C1 segment of cervical spinal cord (tissue), 14 donors: ENCODE data around the gene LRFN2.

Experiments
- DNase-seq, 14 donors: peaks; one replicate each; lab custom pipeline; 2025; lab: John Stamatoyannopoulos, UW

Gene LRFN2

DNA sequence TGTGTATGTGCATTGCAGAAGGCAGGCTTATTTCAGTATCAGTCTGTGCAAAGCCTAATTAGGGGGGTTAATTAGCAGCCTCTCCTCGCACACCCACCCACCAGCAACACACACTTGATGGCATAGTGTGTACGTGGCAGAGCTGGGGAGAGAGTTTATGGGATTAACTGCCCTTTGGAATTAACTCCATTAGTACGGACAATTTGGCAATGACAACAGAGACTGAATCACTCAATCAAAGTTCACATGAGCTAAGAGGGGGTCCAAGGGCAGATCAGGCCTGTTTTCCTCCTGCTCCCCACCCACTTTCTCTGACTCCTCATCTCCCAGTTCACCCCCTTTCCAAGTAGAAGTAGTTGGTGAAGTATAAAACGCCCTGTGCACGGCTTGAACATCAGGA lies 69.5 kb downstream of the LRFN2 start:
- no peak for DNase-seq

DNA sequence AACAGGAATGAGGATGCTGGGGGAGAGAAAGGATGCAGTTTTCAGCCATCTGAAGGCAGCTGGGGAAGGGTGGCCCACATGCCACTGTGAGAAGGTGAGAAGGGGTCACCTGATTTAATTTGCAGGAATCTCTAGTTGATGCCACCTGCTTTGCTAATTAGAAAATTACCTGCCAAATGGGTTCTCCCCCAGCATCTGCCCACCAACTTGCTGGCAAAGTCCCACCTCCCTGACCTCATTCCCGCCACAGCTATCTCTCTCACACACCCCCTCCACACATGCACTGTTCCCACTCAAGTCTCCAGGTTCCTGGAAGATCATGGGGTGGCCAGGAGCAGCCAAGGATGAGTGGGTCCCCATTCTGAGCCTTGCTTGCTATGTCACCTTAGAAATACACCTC lies 70.7 kb downstream of the LRFN2 start:
- no peak for DNase-seq

DNA sequence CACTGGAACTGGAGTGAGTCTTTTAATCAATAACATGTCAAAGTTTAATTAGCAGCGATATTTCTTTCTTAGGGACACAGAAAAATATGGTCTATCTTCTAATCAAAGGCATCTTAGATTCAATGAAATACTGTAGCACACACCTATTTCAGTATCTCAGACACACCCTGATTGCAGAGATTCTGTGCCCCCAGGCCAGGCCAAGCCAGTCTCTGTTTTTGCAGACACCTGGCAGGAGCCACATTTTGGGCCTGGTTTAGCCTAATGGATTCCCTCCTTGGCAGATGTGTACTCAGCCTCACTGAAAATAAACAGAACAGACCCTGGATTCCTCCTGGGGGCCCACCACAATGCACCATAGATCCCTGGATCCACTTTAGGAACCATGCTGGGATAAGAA lies 74.8 kb downstream of the LRFN2 start:
- no peak for DNase-seq

DNA sequence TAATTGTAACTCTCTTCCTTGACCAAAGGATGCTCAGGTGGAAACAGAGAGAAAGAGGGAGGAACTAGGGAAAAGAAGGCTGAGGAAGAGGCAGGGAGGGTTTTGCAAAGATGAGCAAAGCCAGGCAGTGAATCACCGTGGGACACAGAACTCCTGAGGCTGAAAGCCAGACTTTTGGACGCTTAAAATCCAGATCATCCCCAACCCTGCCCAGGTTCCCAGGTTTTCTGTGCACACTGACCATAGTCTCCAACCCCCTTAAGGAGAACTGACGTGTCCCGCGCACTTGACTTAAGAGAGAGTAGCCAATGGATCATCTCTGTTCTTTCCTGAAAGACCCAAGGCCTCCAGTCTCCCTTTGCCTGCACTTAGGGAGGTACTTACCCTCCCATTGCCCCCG lies 75.3 kb downstream of the LRFN2 start:
- DNase-seq, result no peak

DNA sequence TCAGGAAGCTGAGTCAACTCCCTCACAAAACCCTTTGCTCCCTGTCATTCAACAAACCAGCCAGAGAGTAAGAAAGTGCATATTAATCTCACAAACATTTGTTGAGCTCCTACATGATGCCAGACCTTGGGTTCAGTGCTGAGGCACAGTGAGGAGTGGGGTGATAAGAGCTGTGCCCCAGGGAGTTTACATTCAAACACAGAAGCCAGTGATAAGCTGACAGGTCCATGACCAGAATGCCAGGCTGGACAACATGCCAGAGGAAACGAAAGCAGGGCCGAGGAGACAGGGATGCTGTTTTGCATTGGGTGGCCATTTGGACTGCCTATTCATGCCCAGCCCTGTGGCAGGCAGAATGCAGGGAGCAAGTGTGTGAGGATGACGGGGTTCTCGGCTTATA lies 76.7 kb downstream of the LRFN2 start:
- peak in 1 of 14 donors; percentile 5 for DNase-seq

DNA sequence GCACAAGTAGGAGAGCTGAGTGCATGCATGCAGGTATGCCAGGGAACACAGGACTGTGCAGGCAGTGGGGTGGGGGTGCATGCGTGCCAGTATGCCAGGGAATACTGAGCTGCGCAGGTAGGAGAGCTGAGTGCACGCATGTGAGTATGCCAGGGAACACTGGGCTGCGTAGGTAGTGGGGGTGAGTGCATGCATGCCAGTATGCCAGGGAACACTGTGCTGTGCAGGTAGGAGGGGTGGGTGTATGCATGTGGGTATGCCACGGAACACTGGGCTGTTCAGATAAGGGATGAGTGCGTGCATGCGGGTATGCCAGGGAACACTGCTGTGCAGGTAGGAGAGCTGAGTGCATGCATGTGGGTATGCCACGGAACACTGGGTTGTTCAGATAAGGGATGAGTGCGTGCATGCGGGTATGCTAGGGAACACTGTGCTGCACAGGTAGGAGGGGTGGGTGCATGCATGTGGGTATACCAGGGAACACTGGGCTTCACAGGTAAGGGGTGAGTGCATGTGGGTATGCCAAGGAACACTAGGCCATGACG lies 77.4 kb downstream of the LRFN2 start:
- DNase-seq, result no peak

DNA sequence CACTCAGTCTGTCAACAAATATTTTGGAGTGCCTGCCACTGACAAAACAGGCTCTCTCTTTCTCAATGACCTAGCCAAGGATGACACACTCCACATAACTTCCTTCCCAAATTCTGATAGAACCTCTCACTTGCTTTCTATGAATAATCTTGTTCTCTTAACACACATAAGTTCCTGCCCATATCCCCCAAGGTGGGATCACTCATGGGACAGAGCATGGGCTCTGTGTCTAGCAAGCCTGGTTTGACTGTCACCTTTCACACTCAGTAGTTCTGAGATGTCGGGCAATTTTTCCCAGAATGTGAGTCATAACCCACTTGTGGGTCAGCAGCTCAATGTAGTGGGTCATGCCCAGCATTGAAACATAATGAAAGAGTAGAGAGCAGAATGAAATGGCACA lies 78.1 kb downstream of the LRFN2 start:
- DNase-seq, result no peak

GRCh38 chr6:40506954-40507353 lies 80.2 kb downstream of the LRFN2 start:
- DNase-seq, result no peak

- DNase-seq, result no peak
Measured at GRCh38 chr6:40505191-40505810, 81.9 kb downstream of the LRFN2 start.

DNA sequence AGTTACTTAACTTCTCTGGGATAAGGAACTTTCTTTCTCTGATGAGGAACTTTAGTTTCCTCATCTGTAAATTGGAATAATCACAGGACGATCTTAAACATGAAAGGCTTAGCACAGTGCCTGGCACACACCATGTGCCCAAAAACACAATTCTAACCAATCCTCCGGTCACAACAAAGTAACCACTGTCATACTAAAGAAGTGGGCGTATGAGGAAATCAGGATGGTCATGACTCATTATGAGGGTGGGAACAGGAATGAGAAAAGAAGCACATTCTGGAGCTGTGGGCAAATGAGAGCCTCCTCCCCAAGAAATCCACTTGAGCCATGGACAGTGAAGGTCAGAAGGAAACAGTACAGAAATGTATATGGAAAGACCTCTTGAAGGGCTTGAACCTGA lies 82.9 kb downstream of the LRFN2 start:
- no peak for DNase-seq

GRCh38 chr6:40500227-40500626 lies 86.9 kb downstream of the LRFN2 start:
- DNase-seq, result no peak

DNA sequence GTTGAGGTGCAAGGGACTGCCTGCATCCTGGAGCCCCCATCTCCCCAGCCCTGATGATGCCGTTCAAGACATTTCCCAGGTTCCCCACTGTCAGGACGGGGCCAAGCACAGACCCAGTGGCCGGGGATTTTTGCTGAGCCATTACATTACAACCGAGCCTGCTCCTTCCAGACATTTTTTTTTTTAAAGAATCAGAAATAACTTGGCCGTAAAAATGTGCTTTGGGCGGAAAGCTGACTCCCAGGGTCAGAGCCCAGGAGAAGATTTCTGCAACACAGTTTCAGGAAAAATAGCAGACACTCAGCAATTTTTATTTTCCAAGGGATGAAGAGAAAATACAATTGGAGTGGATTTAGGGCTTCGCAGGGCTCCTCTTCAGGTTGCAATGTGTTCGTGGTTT lies 87.9 kb downstream of the LRFN2 start:
- no peak for DNase-seq

DNA sequence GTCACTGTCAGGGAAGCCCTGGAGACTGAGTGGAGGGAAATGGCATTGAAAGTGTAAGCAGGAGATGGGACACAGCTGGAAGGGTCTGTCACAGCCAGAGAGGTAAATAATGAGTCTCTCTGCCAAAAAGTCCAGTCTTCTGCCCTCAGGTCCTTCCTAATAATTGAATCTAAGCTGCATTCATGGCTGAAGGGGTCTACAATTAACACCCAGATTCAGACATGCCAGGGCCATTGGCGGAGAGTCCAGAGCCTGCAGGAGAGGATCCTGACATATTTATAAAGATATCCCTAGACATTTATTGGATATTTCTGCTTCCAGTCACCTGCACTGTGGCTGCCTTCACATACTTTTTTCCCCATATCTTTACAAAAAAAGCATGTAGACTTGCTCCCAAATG lies 89.0 kb downstream of the LRFN2 start:
- no peak for DNase-seq

DNA sequence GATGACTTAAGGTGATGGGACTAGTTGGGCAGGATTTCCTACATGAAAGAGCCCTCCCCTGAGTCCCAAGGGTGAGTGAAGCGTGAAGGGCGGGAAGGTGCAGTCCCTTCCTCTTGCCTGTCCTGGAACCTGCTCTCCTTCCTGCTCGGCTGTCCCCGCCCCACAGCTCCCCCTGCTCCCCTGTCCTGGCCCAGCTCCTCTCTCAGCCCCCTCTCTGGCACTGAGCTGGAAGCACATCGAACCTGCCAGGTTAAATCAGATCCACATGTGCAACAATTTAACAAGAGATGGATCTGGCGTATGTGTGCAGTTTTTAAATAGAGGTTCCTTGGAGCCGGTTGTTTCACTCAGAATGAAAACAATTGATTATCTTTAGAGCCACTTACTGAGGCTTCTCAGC lies 95.0 kb downstream of the LRFN2 start:
- no peak for DNase-seq

- DNase-seq, result no peak
Measured at GRCh38 chr6:40490508-40490907, 96.7 kb downstream of the LRFN2 start.

- DNase-seq, result no peak
Measured at GRCh38 chr6:40489798-40490197, 97.4 kb downstream of the LRFN2 start.

DNA sequence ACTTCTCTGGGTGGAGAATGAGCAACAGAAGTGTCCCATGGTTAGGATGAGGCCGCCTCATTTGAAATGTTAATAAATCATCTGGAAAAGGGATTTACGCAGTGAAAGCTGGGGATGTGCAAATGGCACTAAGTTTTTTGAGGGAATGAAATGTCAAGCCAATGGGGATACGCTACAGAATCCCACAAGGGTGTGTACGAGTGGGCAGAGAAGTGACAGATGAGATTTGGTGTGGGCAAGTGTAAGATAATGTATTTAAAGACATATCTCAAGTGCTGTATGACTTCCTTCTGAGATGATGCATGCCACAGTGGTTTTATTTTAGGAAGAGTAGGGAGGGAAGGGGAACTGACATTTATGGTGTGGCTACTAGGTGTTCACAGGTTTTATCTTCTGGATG lies 100.6 kb downstream of the LRFN2 start:
- DNase-seq, result no peak

GRCh38 chr6:40485795-40486194 lies 101.4 kb downstream of the LRFN2 start:
- DNase-seq, result no peak

DNA sequence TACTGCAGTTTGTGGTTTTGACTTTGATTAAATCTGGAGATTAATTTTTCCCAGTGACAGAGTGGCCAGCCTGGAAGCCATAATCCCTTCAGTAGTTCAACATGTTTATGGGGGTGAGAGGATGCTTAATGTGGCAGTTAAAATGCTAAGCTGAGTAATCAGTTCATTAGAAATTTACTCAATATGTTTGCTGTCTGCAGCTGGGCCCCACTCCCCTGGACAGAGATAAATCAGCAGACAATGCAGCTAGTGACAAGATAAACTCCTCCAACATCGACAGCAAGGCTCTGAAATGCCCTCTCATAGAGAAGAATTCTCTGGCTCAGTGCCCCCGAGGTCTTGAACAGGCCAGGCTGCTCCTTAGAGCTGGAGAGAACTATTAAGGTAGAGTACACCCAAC lies 101.9 kb downstream of the LRFN2 start:
- DNase-seq, result no peak

DNA sequence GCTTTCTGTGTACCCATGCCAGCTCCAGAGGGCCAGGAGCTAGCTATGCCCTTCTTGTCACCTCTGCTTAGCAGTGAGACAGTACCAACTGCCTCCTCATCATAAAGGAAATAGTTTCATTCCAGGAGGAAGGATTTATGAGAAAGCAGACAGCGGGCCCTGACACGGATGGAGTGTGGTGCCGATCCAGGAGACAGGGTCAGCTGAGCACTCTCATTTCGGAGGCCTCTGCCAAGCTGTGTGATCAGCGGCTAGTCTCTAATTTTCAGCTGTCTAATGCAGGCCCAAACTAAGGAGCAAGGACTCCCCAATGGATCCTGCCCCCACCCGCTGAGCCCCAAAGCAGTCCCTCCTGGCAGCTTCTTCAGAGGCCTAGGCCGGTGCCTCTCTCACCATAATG lies 103.1 kb downstream of the LRFN2 start:
- peak in 5 of 14 donors; percentile 5 to 35 (median 13) for DNase-seq

- DNase-seq, result peak in 10 of 14 donors; percentile 7 to 83 (median 34)
Measured at GRCh38 chr6:40482532-40482931, 104.6 kb downstream of the LRFN2 start.

DNA sequence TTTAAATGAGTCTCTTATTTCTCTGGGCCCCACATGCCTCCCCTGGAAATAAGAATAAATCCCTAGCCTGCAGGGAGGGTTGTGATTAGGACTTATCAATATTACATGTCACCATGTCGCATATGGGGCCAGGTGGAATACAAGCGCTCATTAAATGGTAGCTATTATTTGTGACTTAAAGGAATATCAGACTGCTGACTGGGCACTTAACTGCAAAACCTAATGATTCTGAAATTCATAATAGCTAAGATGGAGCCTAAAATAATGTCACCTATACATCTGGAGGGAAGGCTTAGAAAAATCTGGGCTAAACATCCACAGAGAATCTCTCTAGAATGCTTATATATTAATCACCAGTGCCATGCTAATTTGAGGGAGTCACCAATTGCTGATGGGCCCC lies 106.5 kb downstream of the LRFN2 start:
- no peak for DNase-seq

DNA sequence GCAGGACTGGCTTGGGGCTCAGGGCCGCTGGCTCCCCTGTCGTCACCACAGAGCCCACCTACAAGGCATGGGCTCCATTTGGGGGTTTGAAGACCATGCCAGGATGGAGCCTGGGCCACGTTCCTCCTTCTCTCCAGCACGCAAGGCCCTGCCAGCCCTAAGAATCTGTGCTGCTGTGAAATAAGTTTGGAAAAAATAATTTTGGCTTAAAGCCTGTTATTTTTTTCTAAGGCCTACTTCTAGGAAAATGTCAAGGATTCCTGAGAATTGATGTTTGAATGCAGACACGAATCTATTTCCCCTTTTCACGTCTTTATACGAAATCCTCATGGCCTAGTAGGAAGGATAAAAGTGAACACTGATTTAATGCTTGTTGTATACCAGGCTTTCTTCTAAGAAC lies 107.5 kb downstream of the LRFN2 start:
- DNase-seq, result no peak
